HepG2 (cell line): Measurements from ENCODE around the gene SPAG4. TPM values are rescaled to one million over a fixed set of nuclear protein-coding genes. Genes with fewer than 3 reads are reported as not detected.

Experiments used
- CENPT ChIP-seq: sonication (generic); formaldehyde crosslinking; IDR thresholded peaks from 2 replicates; pipeline ENCODE4 v1.8.0; 2022; ENCODE audit warnings: low read depth, mild to moderate bottlenecking, moderate library complexity, missing genetic modification reagents
- DNMT3B ChIP-seq: conservative IDR thresholded peaks from 2 replicates; pipeline ENCODE4 v1.6.1; 2016; ENCODE audit warnings: missing biosample characterization, control low read depth
- ERF ChIP-seq: IDR thresholded peaks from 2 replicates; pipeline ENCODE4 v1.6.1; 2018; ENCODE audit warnings: missing biosample characterization, missing genetic modification reagents
- GTF3A ChIP-seq: sonication (generic); formaldehyde crosslinking; conservative IDR thresholded peaks from 2 replicates; pipeline ENCODE4 v1.4.0; 2020; ENCODE audit warnings: mild to moderate bottlenecking, missing genetic modification reagents
- IRF2 ChIP-seq: IDR thresholded peaks from 2 replicates; pipeline ENCODE4 v1.6.1; 2018; ENCODE audit warnings: missing genetic modification reagents, missing compliant biosample characterization
- KAT2B ChIP-seq: fragments of 150-350 bp; IDR thresholded peaks from 2 replicates; pipeline ENCODE4 v1.6.1; 2014; ENCODE audit warnings: low read depth, low read length, borderline replicate concordance
- KAT7 ChIP-seq: IDR thresholded peaks from 2 replicates; pipeline ENCODE4 v1.6.1; 2018; ENCODE audit warnings: borderline replicate concordance, missing compliant biosample characterization
- MAFK ChIP-seq, 2 experiments: IDR thresholded peaks in 1 of 2; conservative IDR thresholded peaks in 1 of 2; 2 replicates each; pipeline ENCODE4 v1.6.1; 2011; ENCODE audit warnings: improper control_type of control experiment in 2 of 2, low read length in 2 of 2
- NBN ChIP-seq: fragments of 450-650 bp; conservative IDR thresholded peaks from 2 replicates; pipeline ENCODE4 v1.6.1; 2017
- NRL ChIP-seq: sonication (generic); formaldehyde crosslinking; IDR thresholded peaks from 2 replicates; pipeline ENCODE4 v1.5.0; 2020; ENCODE audit warnings: missing genetic modification reagents, mild to moderate bottlenecking, moderate library complexity, borderline replicate concordance
- SMAD1 ChIP-seq: sonication (generic); formaldehyde crosslinking; IDR thresholded peaks from 2 replicates; pipeline ENCODE4 v1.4.0; 2020; ENCODE audit warnings: missing genetic modification reagents, low read depth, mild to moderate bottlenecking, borderline replicate concordance
- SP1 ChIP-seq, 2 experiments: fragments of 450-650 bp in 1 of 2; sonication (generic) in 1 of 2; formaldehyde crosslinking in 1 of 2; IDR thresholded peaks; 2 replicates each; pipeline versions ENCODE4 v1.4.0 to v1.6.1; 2016 to 2020; ENCODE audit warnings: missing genetic modification reagents in 1 of 2
- TCF7 ChIP-seq: sonication (generic); IDR thresholded peaks from 2 replicates; pipeline ENCODE4 v1.6.1; 2016; ENCODE audit warnings: antibody characterized with exemption, low read depth
- XRCC5 ChIP-seq: fragments of 200-400 bp; formaldehyde crosslinking; optimal IDR thresholded peaks from 2 replicates; pipeline ENCODE3; 2017; ENCODE audit warnings: mild to moderate bottlenecking, low read length
- ZKSCAN1 ChIP-seq: fragments of 150-350 bp; IDR thresholded peaks from 2 replicates; pipeline ENCODE4 v1.6.1; 2014; ENCODE audit warnings: low read length
- ZKSCAN8 ChIP-seq: IDR thresholded peaks from 2 replicates; pipeline ENCODE4 v1.6.1; 2016; ENCODE audit warnings: borderline replicate concordance, missing genetic modification reagents, missing compliant biosample characterization
- ZNF264 ChIP-seq: sonication (generic); formaldehyde crosslinking; IDR thresholded peaks from 2 replicates; pipeline ENCODE4 v1.4.0; 2020; ENCODE audit warnings: missing genetic modification reagents
- ZNF564 ChIP-seq: sonication (generic); formaldehyde crosslinking; IDR thresholded peaks from 2 replicates; pipeline ENCODE4 v1.8.1; 2023; ENCODE audit warnings: mild to moderate bottlenecking, missing genetic modification reagents
- ZNF7 ChIP-seq: IDR thresholded peaks from 2 replicates; pipeline ENCODE4 v1.6.1; 2016; ENCODE audit warnings: missing biosample characterization, missing genetic modification reagents
- ZNF777 ChIP-seq: sonication (generic); formaldehyde crosslinking; IDR thresholded peaks from 2 replicates; pipeline ENCODE4 v1.4.0; 2020; ENCODE audit warnings: missing genetic modification reagents
- ZNF83 ChIP-seq: sonication (generic); formaldehyde crosslinking; IDR thresholded peaks from 2 replicates; pipeline ENCODE4 v1.4.0; 2020; ENCODE audit warnings: missing genetic modification reagents, mild to moderate bottlenecking, borderline replicate concordance
- ZNF841 ChIP-seq: sonication (generic); formaldehyde crosslinking; IDR thresholded peaks from 2 replicates; pipeline ENCODE4 v1.8.1; 2023; ENCODE audit warnings: missing genetic modification reagents, borderline replicate concordance
- ZSCAN21 ChIP-seq: sonication (generic); formaldehyde crosslinking; IDR thresholded peaks from 2 replicates; pipeline ENCODE4 v1.8.0; 2022; ENCODE audit warnings: mild to moderate bottlenecking, missing genetic modification reagents, moderate library complexity, borderline replicate concordance
- ZUFSP ChIP-seq: sonication (generic); formaldehyde crosslinking; IDR thresholded peaks from 2 replicates; pipeline ENCODE4 v1.9.0; 2021; ENCODE audit warnings: missing genetic modification reagents, mild to moderate bottlenecking, borderline replicate concordance
- polyA plus RNA-seq, 8 experiments: library from polyadenylated mRNA; depleted of rRNA in 3 of 8; stranded (reverse) in 7 of 8; unstranded in 1 of 8; fragments of >200 nt; fragmentation: Illumina TruSeq in 4 of 8; extraction: Trizol in 4 of 8; gene quantifications; 2 replicates each; pipeline versions ENCODE4 v1.2.1 to v1.2.3, GENCODE V29; 2011 to 2016; ENCODE audit warnings: low read depth in 4 of 8, missing spikeins in 1 of 8, mixed read lengths in 1 of 8; ENCODE audit not compliant: insufficient read depth in 1 of 8
- total RNA-seq, 5 experiments: library from RNA; depleted of rRNA; stranded (reverse); fragments of >200 nt; fragmentation: Illumina TruSeq; extraction: Trizol; gene quantifications; 2 replicates each; pipeline ENCODE4 v1.2.3, GENCODE V29; 2016; ENCODE audit warnings: low read depth in 1 of 5
- TF ChIP-seq, protein P1 (sequence below): sonication (generic); formaldehyde crosslinking; IDR thresholded peaks from 2 replicates; pipeline ENCODE4 v1.5.0; 2020; ENCODE audit warnings: missing genetic modification reagents, mild to moderate bottlenecking, borderline replicate concordance
- TF ChIP-seq, protein P2 (sequence below): sonication (generic); formaldehyde crosslinking; IDR thresholded peaks from 2 replicates; pipeline ENCODE4 v1.5.1; 2020; ENCODE audit warnings: mild to moderate bottlenecking, moderate library complexity, missing genetic modification reagents
- TF ChIP-seq, protein P3 (sequence below): sonication (generic); formaldehyde crosslinking; IDR thresholded peaks from 2 replicates; pipeline ENCODE4 v1.4.0; 2020; ENCODE audit warnings: mild to moderate bottlenecking, missing genetic modification reagents

Gene SPAG4
- total and polyA plus RNA-seq, 2 of the 13 experiments (the other 11 are each of a cell fraction or from before 2014, with no cell fraction given): 5.8 to 137 TPM

DNA sequence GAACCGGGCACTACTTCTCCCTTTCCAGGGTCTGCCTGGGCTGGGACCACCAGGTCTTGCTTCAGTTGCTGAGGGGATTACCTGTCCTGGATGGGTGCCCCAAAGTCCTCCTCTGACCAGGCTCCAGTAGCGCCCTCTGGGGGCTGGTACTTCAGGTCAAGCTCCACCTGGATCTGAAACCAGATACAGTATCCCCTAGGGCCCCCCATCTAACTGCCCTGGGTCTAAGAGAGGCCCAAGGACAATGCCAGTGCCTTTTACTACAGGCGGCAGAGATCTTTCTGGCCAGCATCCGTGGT, 11.2 kb upstream of the SPAG4 start (continued):
- no peak for TF ChIP-seq NRL (CRISPR knock-in tag)
- TF ChIP-seq CENPT (CRISPR knock-in tag): no peak
- TF ChIP-seq SMAD1 (CRISPR knock-in tag): no peak
- no peak for TF ChIP-seq TCF7
- TF ChIP-seq ZSCAN21 (CRISPR knock-in tag): no peak
- TF ChIP-seq ZUFSP (CRISPR knock-in tag): no peak
- TF ChIP-seq, protein P1, sequence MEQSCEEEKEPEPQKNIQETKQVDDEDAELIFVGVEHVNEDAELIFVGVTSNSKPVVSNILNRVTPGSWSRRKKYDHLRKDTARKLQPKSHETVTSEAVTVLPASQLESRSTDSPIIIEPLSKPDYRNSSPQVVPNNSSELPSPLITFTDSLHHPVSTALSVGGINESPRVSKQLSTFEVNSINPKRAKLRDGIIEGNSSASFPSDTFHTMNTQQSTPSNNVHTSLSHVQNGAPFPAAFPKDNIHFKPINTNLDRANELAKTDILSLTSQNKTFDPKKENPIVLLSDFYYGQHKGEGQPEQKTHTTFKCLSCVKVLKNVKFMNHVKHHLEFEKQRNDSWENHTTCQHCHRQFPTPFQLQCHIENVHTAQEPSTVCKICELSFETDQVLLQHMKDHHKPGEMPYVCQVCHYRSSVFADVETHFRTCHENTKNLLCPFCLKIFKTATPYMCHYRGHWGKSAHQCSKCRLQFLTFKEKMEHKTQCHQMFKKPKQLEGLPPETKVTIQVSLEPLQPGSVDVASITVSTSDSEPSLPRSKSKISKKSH (CRISPR knock-in tag): no peak; the same call in 1 of the 2 replicates
- TF ChIP-seq KAT2B: 0 out of 2 replicates have a peak, but pooled peaks have one; percentile 8
- no peak for TF ChIP-seq ZKSCAN1
- no peak for TF ChIP-seq ZNF264 (CRISPR knock-in tag)
- TF ChIP-seq IRF2 (CRISPR knock-in tag): no peak
- TF ChIP-seq ZNF7 (CRISPR knock-in tag): no peak
- TF ChIP-seq ERF (CRISPR knock-in tag): no peak
- no peak for TF ChIP-seq GTF3A (CRISPR knock-in tag)
- TF ChIP-seq DNMT3B (CRISPR knock-in tag): no peak
- TF ChIP-seq ZNF564 (CRISPR knock-in tag): no peak
- TF ChIP-seq SP1 (IDR thresholded peaks at IDR 0.05): no peak
- no peak for TF ChIP-seq SP1 (CRISPR knock-in tag; IDR thresholded peaks at IDR 0.05)
- no peak for TF ChIP-seq MAFK (conservative IDR thresholded peaks at IDR 0.05 in 1 of 2, IDR thresholded peaks at IDR 0.05 in 1 of 2; ENCODE audit: low read length in 2 of 2)
- peak; percentile 91 for TF ChIP-seq XRCC5
- TF ChIP-seq ZNF841 (CRISPR knock-in tag): no peak
- no peak for TF ChIP-seq NBN
- TF ChIP-seq, protein P2, sequence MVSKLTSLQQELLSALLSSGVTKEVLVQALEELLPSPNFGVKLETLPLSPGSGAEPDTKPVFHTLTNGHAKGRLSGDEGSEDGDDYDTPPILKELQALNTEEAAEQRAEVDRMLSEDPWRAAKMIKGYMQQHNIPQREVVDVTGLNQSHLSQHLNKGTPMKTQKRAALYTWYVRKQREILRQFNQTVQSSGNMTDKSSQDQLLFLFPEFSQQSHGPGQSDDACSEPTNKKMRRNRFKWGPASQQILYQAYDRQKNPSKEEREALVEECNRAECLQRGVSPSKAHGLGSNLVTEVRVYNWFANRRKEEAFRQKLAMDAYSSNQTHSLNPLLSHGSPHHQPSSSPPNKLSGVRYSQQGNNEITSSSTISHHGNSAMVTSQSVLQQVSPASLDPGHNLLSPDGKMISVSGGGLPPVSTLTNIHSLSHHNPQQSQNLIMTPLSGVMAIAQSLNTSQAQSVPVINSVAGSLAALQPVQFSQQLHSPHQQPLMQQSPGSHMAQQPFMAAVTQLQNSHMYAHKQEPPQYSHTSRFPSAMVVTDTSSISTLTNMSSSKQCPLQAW (CRISPR knock-in tag): no peak
- no peak for TF ChIP-seq ZNF83 (CRISPR knock-in tag)
- no peak for TF ChIP-seq ZKSCAN8
- no peak for TF ChIP-seq ZNF777 (CRISPR knock-in tag)
- TF ChIP-seq, protein P3, sequence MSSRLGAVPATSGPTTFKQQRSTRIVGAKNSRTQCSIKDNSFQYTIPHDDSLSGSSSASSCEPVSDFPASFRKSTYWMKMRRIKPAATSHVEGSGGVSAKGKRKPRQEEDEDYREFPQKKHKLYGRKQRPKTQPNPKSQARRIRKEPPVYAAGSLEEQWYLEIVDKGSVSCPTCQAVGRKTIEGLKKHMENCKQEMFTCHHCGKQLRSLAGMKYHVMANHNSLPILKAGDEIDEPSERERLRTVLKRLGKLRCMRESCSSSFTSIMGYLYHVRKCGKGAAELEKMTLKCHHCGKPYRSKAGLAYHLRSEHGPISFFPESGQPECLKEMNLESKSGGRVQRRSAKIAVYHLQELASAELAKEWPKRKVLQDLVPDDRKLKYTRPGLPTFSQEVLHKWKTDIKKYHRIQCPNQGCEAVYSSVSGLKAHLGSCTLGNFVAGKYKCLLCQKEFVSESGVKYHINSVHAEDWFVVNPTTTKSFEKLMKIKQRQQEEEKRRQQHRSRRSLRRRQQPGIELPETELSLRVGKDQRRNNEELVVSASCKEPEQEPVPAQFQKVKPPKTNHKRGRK (CRISPR knock-in tag): no peak
- no peak for TF ChIP-seq KAT7 (CRISPR knock-in tag)
